GM12878 (cell line): ENCODE results near the gene ZNF462. TPM values are rescaled to one million over a fixed set of nuclear protein-coding genes. Genes with fewer than 3 reads are reported as not detected.

Experiments used
- ATAC-seq: fragments of 200-7000 bp; cut with Tn5 transposase; 3 replicates; pipeline ENCODE4 v1.9.1; 2020; ENCODE audit warnings: mild to moderate bottlenecking, moderate library complexity
- BruUV-seq: library from RNA; stranded (reverse); fragments of 400-500 nt; replicated peaks from 2 replicates; lab custom pipeline; 2021; lab: Mats Ljungman, UMichigan
- CTCF ChIA-PET: fragments of 300-600 bp; sonication (Branson Sonifier 250); formaldehyde crosslinking; extraction: SDS; loops from one replicate; lab custom pipeline; 2021; ENCODE audit warnings: inconsistent platforms; lab: Yijun Ruan, JAX
- POLR2A ChIA-PET: fragments of 350-600 bp; formaldehyde crosslinking; extraction: SDS; loops from one replicate; lab custom pipeline; 2021; ENCODE audit warnings: inconsistent platforms; lab: Charles Lee
- RAD21 ChIA-PET: fragments of 300-600 bp; sonication (Branson Sonifier 250); formaldehyde crosslinking; loops from one replicate; lab custom pipeline; 2023; ENCODE audit warnings: antibody characterized with exemption; ENCODE audit not compliant: unreplicated experiment; lab: Charles Lee
- SMC1A ChIA-PET: fragments of 300-600 bp; sonication (Branson Sonifier 250); formaldehyde crosslinking; loops from one replicate; lab custom pipeline; 2023; ENCODE audit not compliant: unreplicated experiment, uncharacterized antibody; lab: Charles Lee
- DNase-seq: peaks from one replicate; pipeline ENCODE4 v3.0.0-alpha.2; 2011; ENCODE audit warnings: low read depth, low spot score
- FAIRE-seq: peaks from 3 replicates; lab custom pipeline; 2011; peaks lifted over from hg19 to GRCh38; lab: Jason Lieb, UNC
- H2AFZ ChIP-seq: 2 replicates; pipeline ENCODE4 v1.6.0; 2011; ENCODE audit warnings: low read depth, low read length, control low read depth; ENCODE audit not compliant: control insufficient read depth
- H3K27ac ChIP-seq: 2 replicates; pipeline ENCODE4 v1.5.1; 2011; ENCODE audit warnings: control low read depth; ENCODE audit not compliant: control insufficient read depth, insufficient read depth
- H3K27me3 ChIP-seq, 2 experiments: replicated peaks in 1 of 2; 2 replicates each; pipeline versions ENCODE4 v1.6.0 to v1.6.1; 2011; ENCODE audit warnings: low read length in 1 of 2; ENCODE audit not compliant: control insufficient read depth in 2 of 2, insufficient read depth in 2 of 2
- H3K36me3 ChIP-seq, 2 experiments: 2 replicates each; pipeline ENCODE4 v1.5.1; 2011; ENCODE audit warnings: low read length in 1 of 2; ENCODE audit not compliant: control insufficient read depth in 2 of 2, insufficient read depth in 2 of 2
- H3K4me1 ChIP-seq: 2 replicates; pipeline ENCODE4 v1.6.1; 2011; ENCODE audit warnings: mild to moderate bottlenecking, low read length, moderate library complexity, mixed read lengths; ENCODE audit not compliant: control insufficient read depth, insufficient read depth
- H3K4me2 ChIP-seq: 2 replicates; pipeline ENCODE4 v1.6.0; 2011; ENCODE audit warnings: control low read depth; ENCODE audit not compliant: control insufficient read depth, insufficient read depth
- H3K4me3 ChIP-seq: fragments of 200-600 bp; sonication (generic); 2 replicates; pipeline ENCODE4 v1.5.1; 2016
- H3K79me2 ChIP-seq: 2 replicates; pipeline ENCODE4 v1.6.0; 2011; ENCODE audit warnings: low read length; ENCODE audit not compliant: control insufficient read depth, insufficient read depth
- H3K9ac ChIP-seq: 2 replicates; pipeline ENCODE4 v1.8.0; 2011; ENCODE audit warnings: low read length, control low read depth, mixed read lengths; ENCODE audit not compliant: control insufficient read depth, insufficient read depth
- H3K9me3 ChIP-seq: replicated peaks from 3 replicates; pipeline ENCODE4 v1.5.1; 2011; ENCODE audit warnings: mild to moderate bottlenecking, low read length; ENCODE audit not compliant: control insufficient read depth, insufficient read depth
- H4K20me1 ChIP-seq: 2 replicates; pipeline ENCODE4 v1.6.0; 2011; ENCODE audit not compliant: control insufficient read depth, insufficient read depth
- BHLHE40 ChIP-seq, 2 experiments: fragments of 450-650 bp in 1 of 2; IDR thresholded peaks; 2 replicates each; pipeline ENCODE4 v1.6.1; 2011 to 2017; ENCODE audit warnings: low read depth in 2 of 2, borderline replicate concordance in 1 of 2, improper control_type of control experiment in 1 of 2, low read length in 1 of 2, mild to moderate bottlenecking in 1 of 2
- HDAC2 ChIP-seq: fragments of 200-600 bp; sonication (generic); IDR thresholded peaks from 2 replicates; pipeline ENCODE4 v1.6.1; 2017
- NBN ChIP-seq: fragments of 450-650 bp; IDR thresholded peaks from 2 replicates; pipeline ENCODE4 v1.6.1; 2016
- NFYB ChIP-seq: IDR thresholded peaks from 2 replicates; pipeline ENCODE4 v1.6.1; 2011; ENCODE audit warnings: low read depth, mild to moderate bottlenecking, low read length, improper control_type of control experiment, moderate library complexity; ENCODE audit not compliant: insufficient read depth
- NR2C2 ChIP-seq: IDR thresholded peaks from 2 replicates; pipeline ENCODE4 v1.6.1; 2011; ENCODE audit warnings: borderline replicate concordance, low read depth; ENCODE audit not compliant: control insufficient read depth, insufficient read length
- POU2F2 ChIP-seq: IDR thresholded peaks from 3 replicates; pipeline ENCODE4 v1.6.1; 2011; ENCODE audit warnings: low read depth, mild to moderate bottlenecking, low read length, borderline replicate concordance
- RAD21 ChIP-seq: IDR thresholded peaks from 2 replicates; pipeline ENCODE4 v1.6.1; 2011; ENCODE audit warnings: mild to moderate bottlenecking, low read depth, low read length, moderate library complexity; ENCODE audit not compliant: insufficient read depth
- RBBP5 ChIP-seq: fragments of 200-600 bp; sonication (generic); conservative IDR thresholded peaks from 2 replicates; pipeline ENCODE4 v1.6.1; 2016
- RELA ChIP-seq: fragments of 450-650 bp; IDR thresholded peaks from 2 replicates; pipeline ENCODE4 v1.8.0; 2014; ENCODE audit warnings: borderline replicate concordance; ENCODE audit not compliant: partially characterized antibody
- SMAD1 ChIP-seq: fragments of 450-650 bp; IDR thresholded peaks from 2 replicates; pipeline ENCODE4 v1.6.1; 2018; ENCODE audit warnings: mild to moderate bottlenecking, low read depth; ENCODE audit not compliant: partially characterized antibody
- ZNF207 ChIP-seq: fragments of 450-650 bp; IDR thresholded peaks from 2 replicates; pipeline ENCODE4 v1.6.1; 2014; ENCODE audit warnings: antibody characterized with exemption, mild to moderate bottlenecking, borderline replicate concordance
- ZNF384 ChIP-seq: IDR thresholded peaks from 2 replicates; pipeline ENCODE4 v1.6.1; 2012; ENCODE audit warnings: low read depth, mild to moderate bottlenecking, low read length, improper control_type of control experiment, borderline replicate concordance
- WGBS: methylation state at CpG from one replicate; pipeline ENCODE4 v1.1.6; 2016; ENCODE audit warnings: low lambda C conversion rate; ENCODE audit not compliant: insufficient replicate concordance, insufficient coverage; ENCODE audit errors: missing lambda C conversion rate; 5-methylcytosine and 5-hydroxymethylcytosine counted together
- in situ Hi-C: fragments of 300-500 bp; cut with MboI; formaldehyde crosslinking; loops from 9 replicates; pipeline ENCODE4 v1.14.3; 2018; ENCODE audit warnings: mixed read lengths
- intact Hi-C: fragments of 100-400 bp; cut with micrococcal nuclease; formaldehyde crosslinking; loops from one replicate; pipeline ENCODE4 v1.14.2; 2022; ENCODE audit not compliant: unreplicated experiment
- polyA plus RNA-seq, 11 experiments: library from polyadenylated mRNA; depleted of rRNA in 4 of 11; unstranded in 6 of 11; stranded (reverse) in 5 of 11; fragments of >200 nt; fragmentation: Nextera tagmentation in 4 of 11; fragmentation: Illumina TruSeq in 1 of 11; extraction: Ambion mirVana in 4 of 11; extraction: Trizol in 1 of 11; gene quantifications; 1 replicate in 1 of 11; 2 replicates in 10 of 11; pipeline versions ENCODE4 v1.2.1 to v1.2.3, GENCODE V29; 2011 to 2016; ENCODE audit warnings: inconsistent platforms in 2 of 11, missing spikeins in 2 of 11, low read depth in 1 of 11
- total RNA-seq, 4 experiments: library from RNA; depleted of rRNA in 3 of 4; stranded (reverse); fragments of >200 nt in 3 of 4; fragmentation: Illumina TruSeq in 1 of 4; extraction: Trizol in 1 of 4; gene quantifications; 2 replicates each; pipeline versions ENCODE4 v1.2.1 to v1.2.3, GENCODE V29; 2013 to 2021
- TF ChIP-seq, protein P1 (sequence below): fragments of 450-650 bp; IDR thresholded peaks from 2 replicates; pipeline ENCODE4 v1.6.1; 2017; ENCODE audit warnings: mild to moderate bottlenecking, low read depth, inconsistent platforms; ENCODE audit not compliant: poor library complexity, severe bottlenecking
- TF ChIP-seq, protein P2 (sequence below): IDR thresholded peaks from 2 replicates; pipeline ENCODE4 v1.6.1; 2011; ENCODE audit warnings: low read depth, mild to moderate bottlenecking, low read length, moderate library complexity, borderline replicate concordance; ENCODE audit errors: extremely low read depth
- TF ChIP-seq, protein P3 (sequence below): fragments of 450-650 bp; IDR thresholded peaks from 2 replicates; pipeline ENCODE4 v1.6.1; 2017; ENCODE audit warnings: low read depth, mild to moderate bottlenecking, moderate library complexity
- TF ChIP-seq, protein P4 (sequence below): fragments of 450-650 bp; IDR thresholded peaks from 2 replicates; pipeline ENCODE4 v1.6.1; 2017; ENCODE audit warnings: borderline replicate concordance

The ZNF462 gene
- total and polyA plus RNA-seq, 10 of the 15 experiments (the other 5 are each of a cell fraction or from before 2014, with no cell fraction given) = 0.27 to 13.7 (median 0.55) TPM

DNA sequence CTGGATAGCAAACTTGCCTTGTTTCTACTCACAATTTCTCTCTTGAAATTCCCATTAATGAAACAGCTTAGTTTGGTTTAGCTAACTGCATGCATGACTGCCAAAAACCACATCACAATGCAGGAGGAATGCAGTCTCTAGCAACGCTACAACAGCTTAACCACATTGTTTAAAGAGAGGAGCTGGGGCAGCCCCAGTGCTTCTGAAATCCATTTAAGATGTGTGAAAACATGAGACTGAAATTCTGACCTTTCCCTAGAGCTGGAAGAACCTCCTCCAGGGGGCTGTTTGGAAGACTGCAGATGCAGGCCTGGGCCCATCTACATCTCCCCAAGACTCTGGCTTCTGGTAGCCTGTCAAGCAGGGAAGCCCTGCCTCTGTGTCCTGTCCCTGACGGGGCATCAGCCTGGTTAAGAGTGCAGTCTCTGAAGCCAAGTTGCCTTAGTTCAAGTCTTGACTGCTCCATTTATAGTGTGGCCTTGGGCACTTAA lies 157.1 kb downstream of the ZNF462 start:
- Histone ChIP-seq H3K4me2 (no peak overlapping the region; the same call in 1 of the 2 replicates), H3K79me2 (no peaks in the 10 kb centered on the region), H3K36me3 (no peaks in the 10 kb centered on the region), H2AFZ (no peak overlapping the region), H3K9me3 (no peaks in the 10 kb centered on the region; the same call in 2 of the 3 replicates), H3K9ac (no peak overlapping the region), H3K27ac (no peak overlapping the region), H3K4me1 (peaks cover 6% of the 10 kb centered on the region; the same call in 1 of the 2 replicates), H4K20me1 (no peaks in the 10 kb centered on the region), H3K4me3 (no peak overlapping the region), H3K27me3 (no peaks in the 10 kb centered on the region)
- ChIA-PET SMC1A (interaction anchor here (0.7 to 1.9 kb wide), 15 partner anchors 10 to 157 kb away, joined by 3 to 12 read pairs (median 3); no protein-coding TSS in a partner anchor), RAD21 (interaction anchor here (0.6 to 3.2 kb wide), 11 partner anchors 10 to 712 kb away, joined by 3 to 16 read pairs (median 3); no protein-coding TSS in a partner anchor), CTCF (interaction anchor here (0.8 to 1.7 kb wide), 5 partner anchors 9 to 156 kb away, joined by 3 to 6 read pairs (median 4); no protein-coding TSS in a partner anchor), POLR2A (interaction anchor here (0.7 to 1.8 kb wide), 5 partner anchors 9 to 40 kb away, joined by 3 to 4 read pairs (median 3); no protein-coding TSS in a partner anchor)
- FAIRE-seq (no peak), DNase-seq (peak; percentile 50), ATAC-seq (peak; percentile 84)
- in situ Hi-C loops (no loop called here), intact Hi-C loops (loop anchor here (5.0 kb wide), 1 partner anchor 38 kb away; no protein-coding TSS in a partner anchor)
- 10% methylated on average over 2 of the region's 2 CpGs for WGBS
- no TSS peak for BruUV-seq
- TF ChIP-seq NBN (0 out of 2 replicates have a peak, but pooled peaks have one; percentile 56), ZNF384 (no peak), SMAD1 (no peak), POU2F2 (peak; percentile 29; the same call in 1 of the 3 replicates), NFYB (no peak), BHLHE40 (IDR thresholded peaks at IDR 0.05; ENCODE audit: borderline replicate concordance in 1 of 2, low read depth in 2 of 2, low read length in 1 of 2) (peak; percentile 55 to 68; a peak in 3 of 4 replicates), NR2C2 (no peak), RAD21 (no peak), RBBP5 (no peak), ZNF207 (no peak), HDAC2 (no peak), RELA (no peak)
- TF ChIP-seq, protein P1, sequence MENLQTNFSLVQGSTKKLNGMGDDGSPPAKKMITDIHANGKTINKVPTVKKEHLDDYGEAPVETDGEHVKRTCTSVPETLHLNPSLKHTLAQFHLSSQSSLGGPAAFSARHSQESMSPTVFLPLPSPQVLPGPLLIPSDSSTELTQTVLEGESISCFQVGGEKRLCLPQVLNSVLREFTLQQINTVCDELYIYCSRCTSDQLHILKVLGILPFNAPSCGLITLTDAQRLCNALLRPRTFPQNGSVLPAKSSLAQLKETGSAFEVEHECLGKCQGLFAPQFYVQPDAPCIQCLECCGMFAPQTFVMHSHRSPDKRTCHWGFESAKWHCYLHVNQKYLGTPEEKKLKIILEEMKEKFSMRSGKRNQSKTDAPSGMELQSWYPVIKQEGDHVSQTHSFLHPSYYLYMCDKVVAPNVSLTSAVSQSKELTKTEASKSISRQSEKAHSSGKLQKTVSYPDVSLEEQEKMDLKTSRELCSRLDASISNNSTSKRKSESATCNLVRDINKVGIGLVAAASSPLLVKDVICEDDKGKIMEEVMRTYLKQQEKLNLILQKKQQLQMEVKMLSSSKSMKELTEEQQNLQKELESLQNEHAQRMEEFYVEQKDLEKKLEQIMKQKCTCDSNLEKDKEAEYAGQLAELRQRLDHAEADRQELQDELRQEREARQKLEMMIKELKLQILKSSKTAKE = peak; percentile 55
- TF ChIP-seq, protein P2, sequence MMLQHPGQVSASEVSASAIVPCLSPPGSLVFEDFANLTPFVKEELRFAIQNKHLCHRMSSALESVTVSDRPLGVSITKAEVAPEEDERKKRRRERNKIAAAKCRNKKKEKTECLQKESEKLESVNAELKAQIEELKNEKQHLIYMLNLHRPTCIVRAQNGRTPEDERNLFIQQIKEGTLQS = no peak
- TF ChIP-seq, protein P3, sequence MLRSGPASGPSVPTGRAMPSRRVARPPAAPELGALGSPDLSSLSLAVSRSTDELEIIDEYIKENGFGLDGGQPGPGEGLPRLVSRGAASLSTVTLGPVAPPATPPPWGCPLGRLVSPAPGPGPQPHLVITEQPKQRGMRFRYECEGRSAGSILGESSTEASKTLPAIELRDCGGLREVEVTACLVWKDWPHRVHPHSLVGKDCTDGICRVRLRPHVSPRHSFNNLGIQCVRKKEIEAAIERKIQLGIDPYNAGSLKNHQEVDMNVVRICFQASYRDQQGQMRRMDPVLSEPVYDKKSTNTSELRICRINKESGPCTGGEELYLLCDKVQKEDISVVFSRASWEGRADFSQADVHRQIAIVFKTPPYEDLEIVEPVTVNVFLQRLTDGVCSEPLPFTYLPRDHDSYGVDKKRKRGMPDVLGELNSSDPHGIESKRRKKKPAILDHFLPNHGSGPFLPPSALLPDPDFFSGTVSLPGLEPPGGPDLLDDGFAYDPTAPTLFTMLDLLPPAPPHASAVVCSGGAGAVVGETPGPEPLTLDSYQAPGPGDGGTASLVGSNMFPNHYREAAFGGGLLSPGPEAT = peak; percentile 95
- TF ChIP-seq, protein P4, sequence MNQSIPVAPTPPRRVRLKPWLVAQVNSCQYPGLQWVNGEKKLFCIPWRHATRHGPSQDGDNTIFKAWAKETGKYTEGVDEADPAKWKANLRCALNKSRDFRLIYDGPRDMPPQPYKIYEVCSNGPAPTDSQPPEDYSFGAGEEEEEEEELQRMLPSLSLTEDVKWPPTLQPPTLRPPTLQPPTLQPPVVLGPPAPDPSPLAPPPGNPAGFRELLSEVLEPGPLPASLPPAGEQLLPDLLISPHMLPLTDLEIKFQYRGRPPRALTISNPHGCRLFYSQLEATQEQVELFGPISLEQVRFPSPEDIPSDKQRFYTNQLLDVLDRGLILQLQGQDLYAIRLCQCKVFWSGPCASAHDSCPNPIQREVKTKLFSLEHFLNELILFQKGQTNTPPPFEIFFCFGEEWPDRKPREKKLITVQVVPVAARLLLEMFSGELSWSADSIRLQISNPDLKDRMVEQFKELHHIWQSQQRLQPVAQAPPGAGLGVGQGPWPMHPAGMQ = no peak
